Measurements from ENCODE around the gene NRXN2.
"Not testable (repeated sequence)": the region's sequence is repeated elsewhere in the genome, so short reads cannot be mapped to it uniquely, and the experiment has no call there.

The NRXN2 gene

GRCh38 chr11:64705501-64705900 is 17.5 kb downstream of the NRXN2 start:
- DNase-seq (ENCODE audit: low spot score), result no peak
- no peak for TF ChIP-seq CTCF (IDR thresholded peaks at IDR 0.05; ENCODE audit: extremely low read depth, missing control alignments)

GRCh38 chr11:64703048-64703447 is 19.9 kb downstream of the NRXN2 start:
- no peak for DNase-seq (ENCODE audit: low spot score)
- no peak for TF ChIP-seq CTCF (IDR thresholded peaks at IDR 0.05; ENCODE audit: extremely low read depth, missing control alignments)

- not testable (repeated sequence) for DNase-seq (ENCODE audit: low spot score)
These were observed 21.0 kb downstream of the NRXN2 start for GRCh38 chr11:64701956-64702355.

GRCh38 chr11:64698427-64698826 is 24.6 kb downstream of the NRXN2 start:
- DNase-seq (ENCODE audit: low spot score), result no peak
- no peak for TF ChIP-seq CTCF (IDR thresholded peaks at IDR 0.05; ENCODE audit: extremely low read depth, missing control alignments)

GRCh38 chr11:64697663-64698375 is 25.2 kb downstream of the NRXN2 start:
- no peak for TF ChIP-seq CTCF (IDR thresholded peaks at IDR 0.05; ENCODE audit: extremely low read depth, missing control alignments)
- DNase-seq (ENCODE audit: low spot score), result no peak

- TF ChIP-seq CTCF (IDR thresholded peaks at IDR 0.05; ENCODE audit: extremely low read depth, missing control alignments), result no peak
- no peak for DNase-seq (ENCODE audit: low spot score)
These were observed 27.0 kb downstream of the NRXN2 start for GRCh38 chr11:64696045-64696444.

- no peak for TF ChIP-seq CTCF (IDR thresholded peaks at IDR 0.05; ENCODE audit: extremely low read depth, missing control alignments)
- no peak for DNase-seq (ENCODE audit: low spot score)
These were observed 27.4 kb downstream of the NRXN2 start for GRCh38 chr11:64695548-64695947.

GRCh38 chr11:64694821-64695365 is 28.1 kb downstream of the NRXN2 start:
- TF ChIP-seq CTCF (IDR thresholded peaks at IDR 0.05; ENCODE audit: extremely low read depth, missing control alignments), result no peak
- no peak for DNase-seq (ENCODE audit: low spot score)
